ENCODE results near the gene TMPRSS7.

The TMPRSS7 gene, protein sequence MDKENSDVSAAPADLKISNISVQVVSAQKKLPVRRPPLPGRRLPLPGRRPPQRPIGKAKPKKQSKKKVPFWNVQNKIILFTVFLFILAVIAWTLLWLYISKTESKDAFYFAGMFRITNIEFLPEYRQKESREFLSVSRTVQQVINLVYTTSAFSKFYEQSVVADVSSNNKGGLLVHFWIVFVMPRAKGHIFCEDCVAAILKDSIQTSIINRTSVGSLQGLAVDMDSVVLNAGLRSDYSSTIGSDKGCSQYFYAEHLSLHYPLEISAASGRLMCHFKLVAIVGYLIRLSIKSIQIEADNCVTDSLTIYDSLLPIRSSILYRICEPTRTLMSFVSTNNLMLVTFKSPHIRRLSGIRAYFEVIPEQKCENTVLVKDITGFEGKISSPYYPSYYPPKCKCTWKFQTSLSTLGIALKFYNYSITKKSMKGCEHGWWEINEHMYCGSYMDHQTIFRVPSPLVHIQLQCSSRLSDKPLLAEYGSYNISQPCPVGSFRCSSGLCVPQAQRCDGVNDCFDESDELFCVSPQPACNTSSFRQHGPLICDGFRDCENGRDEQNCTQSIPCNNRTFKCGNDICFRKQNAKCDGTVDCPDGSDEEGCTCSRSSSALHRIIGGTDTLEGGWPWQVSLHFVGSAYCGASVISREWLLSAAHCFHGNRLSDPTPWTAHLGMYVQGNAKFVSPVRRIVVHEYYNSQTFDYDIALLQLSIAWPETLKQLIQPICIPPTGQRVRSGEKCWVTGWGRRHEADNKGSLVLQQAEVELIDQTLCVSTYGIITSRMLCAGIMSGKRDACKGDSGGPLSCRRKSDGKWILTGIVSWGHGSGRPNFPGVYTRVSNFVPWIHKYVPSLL

GRCh38 chr3:112034436-112034835, at the start of gene TMPRSS7:
Gene TMPRSS7, plus strand, starts transcription at chr3:112034736. Its CDS starts 110 bp downstream, at chr3:112034846.
- no peak for TF ChIP-seq CTCF (IDR thresholded peaks at IDR 0.05; ENCODE audit: extremely low read depth, insufficient read depth, missing control alignments)
- no peak for DNase-seq (ENCODE audit: low spot score)
- in situ Hi-C loops (cut with MboI; ENCODE audit: low pct_unique_long_range_greater_than_20kb, low sequenced_read_pairs, unreplicated experiment) = no loop called here

DNA sequence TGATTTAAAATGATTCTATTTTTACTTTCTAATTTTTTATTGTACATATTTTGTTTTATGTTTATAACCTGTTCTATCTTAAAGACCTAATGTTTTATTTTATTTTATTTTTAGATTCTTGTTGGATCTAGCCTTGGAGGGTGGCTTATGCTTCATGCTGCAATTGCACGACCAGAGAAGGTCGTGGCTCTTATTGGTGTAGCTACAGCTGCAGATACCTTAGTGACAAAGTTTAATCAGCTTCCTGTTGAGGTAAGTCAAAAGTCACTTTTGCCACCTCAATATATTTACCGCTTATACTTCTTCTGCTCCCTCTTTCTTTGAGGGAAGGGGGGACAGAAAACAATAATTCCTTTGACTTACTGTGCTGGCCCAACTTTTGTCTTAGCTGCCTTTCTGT, 47.7 kb upstream of the TMPRSS7 start:
- in situ Hi-C loops (cut with MboI; ENCODE audit: low pct_unique_long_range_greater_than_20kb, low sequenced_read_pairs, unreplicated experiment) = no loop called here
- no peak for TF ChIP-seq CTCF (IDR thresholded peaks at IDR 0.05; ENCODE audit: extremely low read depth, insufficient read depth, missing control alignments)
- no peak for DNase-seq (ENCODE audit: low spot score)

DNA sequence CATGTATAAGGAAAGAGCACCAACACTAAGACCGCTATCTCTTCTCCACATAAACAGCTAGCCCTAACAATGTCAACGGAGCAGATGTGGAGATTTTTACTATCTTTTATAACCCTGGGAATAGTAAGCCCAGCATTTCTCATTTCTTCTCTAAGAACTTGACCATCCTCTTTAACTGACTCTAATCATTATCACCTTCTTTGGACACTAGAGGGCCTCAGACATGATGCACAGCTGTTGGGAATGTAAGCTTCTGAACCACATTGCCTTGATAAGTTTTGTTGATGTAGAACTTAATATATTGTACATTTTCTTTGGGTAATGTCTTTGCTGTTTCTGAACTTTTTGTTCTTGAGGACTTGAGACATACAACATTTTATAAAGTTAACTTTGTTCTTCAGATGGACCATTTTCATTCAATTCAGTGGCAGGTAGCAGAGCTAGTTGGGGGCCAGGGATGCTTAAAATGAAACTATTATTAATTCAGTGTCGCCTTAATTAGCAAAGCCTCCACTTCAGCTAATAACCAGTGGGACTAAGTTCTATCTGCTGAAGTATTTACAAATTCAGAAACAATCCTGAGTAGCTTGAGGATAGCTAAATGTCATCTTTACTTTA, 45.4 kb upstream of the TMPRSS7 start:
- in situ Hi-C loops (cut with MboI; ENCODE audit: low pct_unique_long_range_greater_than_20kb, low sequenced_read_pairs, unreplicated experiment) = no loop called here
- TF ChIP-seq CTCF (IDR thresholded peaks at IDR 0.05; ENCODE audit: extremely low read depth, insufficient read depth, missing control alignments) = peak; percentile 73
- DNase-seq (ENCODE audit: low spot score) = peak; percentile 36

DNA sequence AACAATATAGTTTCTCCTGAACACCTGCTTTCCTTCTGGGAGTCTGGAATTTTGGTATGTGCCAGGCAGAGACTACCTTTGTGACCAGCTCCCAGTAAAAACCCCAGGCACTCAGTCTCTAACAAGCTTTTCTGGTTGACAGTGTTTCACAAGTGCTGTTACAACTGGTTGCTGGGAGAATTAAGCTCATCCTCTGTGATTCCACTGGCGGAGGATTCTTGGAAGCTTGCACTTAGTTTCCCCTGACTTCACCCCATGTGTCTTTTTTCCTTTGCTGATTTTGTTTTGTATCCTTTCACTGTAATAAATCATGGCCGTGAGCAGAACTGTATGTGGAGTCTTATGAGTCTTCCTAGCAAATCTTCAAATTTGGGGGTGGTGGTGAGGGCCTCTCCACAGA, 41.5 kb upstream of the TMPRSS7 start:
- TF ChIP-seq CTCF (IDR thresholded peaks at IDR 0.05; ENCODE audit: extremely low read depth, insufficient read depth, missing control alignments) = no peak
- DNase-seq (ENCODE audit: low spot score) = no peak
- in situ Hi-C loops (cut with MboI; ENCODE audit: low pct_unique_long_range_greater_than_20kb, low sequenced_read_pairs, unreplicated experiment) = no loop called here

GRCh38 chr3:111998636-111999483, 35.7 kb upstream of the TMPRSS7 start, which contains the start of gene TAGLN3:
Gene TAGLN3, plus strand, starts transcription at chr3:111998922. Its CDS starts 501 bp downstream, at chr3:111999423.
- peak; percentile 34 for DNase-seq (ENCODE audit: low spot score)
- in situ Hi-C loops (cut with MboI; ENCODE audit: low pct_unique_long_range_greater_than_20kb, low sequenced_read_pairs, unreplicated experiment) = no loop called here
- TF ChIP-seq CTCF (IDR thresholded peaks at IDR 0.05; ENCODE audit: extremely low read depth, insufficient read depth, missing control alignments) = no peak

All from GM13977 (cell line).